Adrenal gland (tissue), 12 donors: ENCODE measurements around the gene EMC7. TPM values are rescaled to one million over a fixed set of nuclear protein-coding genes. Genes with fewer than 3 reads are reported as not detected.

Source experiments
- DNase-seq, 7 donors: peaks; one replicate each; pipeline ENCODE4 v3.0.0-alpha.2; 2019 to 2020
- H3K27ac ChIP-seq, 5 donors: fragments of 200-600 bp; sonication (generic) in 4 of 5; 1 replicate in 3 of 5; 2 replicates in 2 of 5; pipeline versions ENCODE4 v1.5.1 to v1.8.0; 2016 to 2020; ENCODE audit warnings: mild to moderate bottlenecking in 1 of 5
- H3K27me3 ChIP-seq: fragments of 200-600 bp; 2 replicates; pipeline ENCODE4 v1.8.0; 2021
- H3K36me3 ChIP-seq, 2 donors: fragments of 200-600 bp; replicated peaks in 1 of 2; 1 replicate in 1 of 2; 2 replicates in 1 of 2; pipeline versions ENCODE4 v1.5.1 to v1.8.0; 2018 to 2022
- H3K4me1 ChIP-seq, 2 donors: fragments of 200-600 bp; replicated peaks in 1 of 2; 1 replicate in 1 of 2; 2 replicates in 1 of 2; pipeline versions ENCODE4 v1.5.1 to v1.8.0; 2018 to 2021
- H3K4me3 ChIP-seq, 4 donors: fragments of 200-600 bp; sonication (generic) in 3 of 4; one replicate each; pipeline ENCODE4 v1.5.1; 2016 to 2018
- H3K9me3 ChIP-seq, 3 donors: fragments of 200-600 bp; sonication (generic) in 1 of 3; replicated peaks in 1 of 3; 1 replicate in 2 of 3; 2 replicates in 1 of 3; pipeline versions ENCODE4 v1.5.1 to v1.8.0; 2016 to 2021
- POLR2A ChIP-seq, 2 donors: fragments of 450-650 bp; IDR thresholded peaks; one replicate each; pipeline ENCODE4 v1.6.1; 2017; ENCODE audit warnings: antibody characterized with exemption in 2 of 2, mild to moderate bottlenecking in 2 of 2, moderate library complexity in 1 of 2
- WGBS, 4 donors: extraction: QIAGEN DNeasy Blood & Tissue Kit in 2 of 4; methylation state at CpG; one replicate each; pipeline versions ENCODE4 v1.1.5 to v1.1.7; 2013 to 2017; 5-methylcytosine and 5-hydroxymethylcytosine counted together
- intact Hi-C, 2 donors: fragments of 100-400 bp; cut with DNase I; formaldehyde crosslinking; loops; one replicate each; pipeline versions ENCODE4 v1.14.1 to v1.15.0; 2022 to 2023
- polyA plus RNA-seq, 3 donors: library from polyadenylated mRNA; stranded (reverse); fragments of 200-250 nt in 2 of 3; fragments of 350-450 nt in 1 of 3; fragmentation: Illumina TruSeq in 1 of 3; extraction: RNeasy Lipid Tissue Mini Kit (QIAGEN cat#74804) in 1 of 3; gene quantifications; one replicate each; pipeline ENCODE4 v1.2.3, GENCODE V29; 2013 to 2014
- total RNA-seq, 9 donors: library from RNA; depleted of rRNA in 4 of 9; stranded (reverse); fragments of >200 nt in 4 of 9; fragments of 120-200 nt in 1 of 9; fragmentation: NEBNext Ultra II Directional in 1 of 9; extraction: Animal tissue kit (Norgen Biotek cat#: 25700) in 1 of 9; gene quantifications; one replicate each; pipeline versions ENCODE4 v1.1.0 to v1.2.4, GENCODE V29; 2013 to 2023
- TF ChIP-seq, protein P1 (sequence below), 6 experiments: fragments of 450-650 bp in 4 of 6; fragments of 200-600 bp in 2 of 6; sonication (generic) in 1 of 6; IDR thresholded peaks; 1 replicate in 5 of 6; 2 replicates in 1 of 6; pipeline versions ENCODE4 v1.5.1 to v1.8.0; 2016 to 2021; ENCODE audit warnings: antibody characterized with exemption in 6 of 6, mild to moderate bottlenecking in 2 of 6, moderate library complexity in 1 of 6
- donor health status: healthy with polysubstance abuse.
- donor health status: Bipolar disorder and iron deficiency.
- donor health status: DM: yes; HTN: yes; CAD: no.
- donor health status: DM: no; HTN: no; CAD: no.
- donor health status: DM: no; HTN: no; CAD: no.
- donor health status: DM: yes; HTN: yes; CAD: no.

Gene EMC7
- total and polyA plus RNA-seq, 12 donors = 36.4 to 268 (median 88.9) TPM

DNA sequence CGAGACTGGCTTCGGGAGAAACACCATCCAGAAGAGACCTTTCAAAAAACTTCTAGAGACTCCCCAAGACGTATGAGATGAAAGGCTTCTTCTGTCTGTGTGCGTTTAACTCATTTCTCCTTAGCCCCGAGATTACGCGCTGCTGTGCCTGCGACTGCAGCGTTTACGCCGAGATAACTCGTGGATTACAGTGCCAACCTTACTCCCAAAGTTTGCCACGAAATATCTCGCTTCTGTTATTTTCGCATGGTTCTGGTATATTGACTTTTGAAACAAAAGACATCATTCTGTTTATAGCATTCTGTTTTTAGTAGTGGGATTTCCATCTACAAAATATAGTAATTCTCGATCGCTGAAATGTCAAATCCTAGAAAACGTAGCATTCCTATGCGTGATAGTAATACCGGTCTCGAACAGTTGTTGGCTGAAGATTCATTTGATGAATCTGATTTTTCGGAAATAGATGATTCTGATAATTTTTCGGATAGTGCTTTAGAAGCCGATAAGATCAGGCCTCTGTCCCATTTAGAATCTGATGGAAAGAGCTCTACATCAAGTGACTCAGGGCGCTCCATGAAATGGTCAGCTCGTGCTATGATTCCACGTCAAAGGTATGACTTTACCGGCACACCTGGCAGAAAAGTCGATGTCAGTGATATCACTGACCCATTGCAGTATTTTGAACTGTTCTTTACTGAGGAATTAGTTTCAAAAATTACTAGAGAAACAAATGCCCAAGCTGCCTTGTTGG is 688 bp upstream of the EMC7 start:
- Histone ChIP-seq H3K9me3 (no peaks in the 10 kb centered on the region), H3K4me3 (peak overlapping the region; percentile 2 to 78 (median 30)), H3K27me3 (no peaks in the 10 kb centered on the region), H3K36me3 (no peaks in the 10 kb centered on the region), H3K27ac (peak overlapping the region in 4 of 5 donors; percentile 65 to 94 (median 84)), H3K4me1 (peaks cover 11 to 28% of the 10 kb centered on the region in 2 donors)
- TF ChIP-seq POLR2A (IDR thresholded peaks at IDR 0.05) = no peak
- TF ChIP-seq, protein P1, sequence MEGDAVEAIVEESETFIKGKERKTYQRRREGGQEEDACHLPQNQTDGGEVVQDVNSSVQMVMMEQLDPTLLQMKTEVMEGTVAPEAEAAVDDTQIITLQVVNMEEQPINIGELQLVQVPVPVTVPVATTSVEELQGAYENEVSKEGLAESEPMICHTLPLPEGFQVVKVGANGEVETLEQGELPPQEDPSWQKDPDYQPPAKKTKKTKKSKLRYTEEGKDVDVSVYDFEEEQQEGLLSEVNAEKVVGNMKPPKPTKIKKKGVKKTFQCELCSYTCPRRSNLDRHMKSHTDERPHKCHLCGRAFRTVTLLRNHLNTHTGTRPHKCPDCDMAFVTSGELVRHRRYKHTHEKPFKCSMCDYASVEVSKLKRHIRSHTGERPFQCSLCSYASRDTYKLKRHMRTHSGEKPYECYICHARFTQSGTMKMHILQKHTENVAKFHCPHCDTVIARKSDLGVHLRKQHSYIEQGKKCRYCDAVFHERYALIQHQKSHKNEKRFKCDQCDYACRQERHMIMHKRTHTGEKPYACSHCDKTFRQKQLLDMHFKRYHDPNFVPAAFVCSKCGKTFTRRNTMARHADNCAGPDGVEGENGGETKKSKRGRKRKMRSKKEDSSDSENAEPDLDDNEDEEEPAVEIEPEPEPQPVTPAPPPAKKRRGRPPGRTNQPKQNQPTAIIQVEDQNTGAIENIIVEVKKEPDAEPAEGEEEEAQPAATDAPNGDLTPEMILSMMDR (IDR thresholded peaks at IDR 0.05) = peak in 1 of 6 experiments; percentile 3
- 23 to 27% (median 23%) methylated on average over 27 to 29 of the region's 29 CpGs for WGBS, 4 donors
- no peak for DNase-seq
- intact Hi-C loops = loop anchor here in 1 of 2 donors (10.0 kb wide), 1 partner anchor 112 kb away; the partner anchor contains the start of gene KATNBL1

DNA sequence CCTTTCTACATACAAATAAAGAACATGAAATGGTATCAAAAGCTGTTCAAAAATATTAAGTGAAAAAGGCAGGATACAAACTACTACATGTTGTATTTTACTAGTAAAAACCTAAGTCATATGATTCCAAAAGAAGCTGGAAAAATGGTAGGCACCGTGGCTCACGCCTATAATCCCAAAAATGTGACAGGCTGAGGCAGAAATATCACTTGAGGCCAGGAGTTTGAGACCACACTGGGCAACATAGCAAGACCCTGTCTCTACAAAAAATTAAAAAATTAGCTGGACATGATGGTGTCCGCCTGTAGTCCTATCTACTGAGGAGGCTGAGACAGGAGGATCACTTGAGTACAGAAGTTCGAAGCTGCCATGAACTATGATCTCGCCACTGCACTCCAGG is 1.7 kb downstream of the EMC7 start:
- no peak overlapping the region for H3K4me3 ChIP-seq
- intact Hi-C loops = loop anchor here in 1 of 2 donors (10.0 kb wide), 1 partner anchor 115 kb away; the partner anchor contains the start of gene KATNBL1

DNA sequence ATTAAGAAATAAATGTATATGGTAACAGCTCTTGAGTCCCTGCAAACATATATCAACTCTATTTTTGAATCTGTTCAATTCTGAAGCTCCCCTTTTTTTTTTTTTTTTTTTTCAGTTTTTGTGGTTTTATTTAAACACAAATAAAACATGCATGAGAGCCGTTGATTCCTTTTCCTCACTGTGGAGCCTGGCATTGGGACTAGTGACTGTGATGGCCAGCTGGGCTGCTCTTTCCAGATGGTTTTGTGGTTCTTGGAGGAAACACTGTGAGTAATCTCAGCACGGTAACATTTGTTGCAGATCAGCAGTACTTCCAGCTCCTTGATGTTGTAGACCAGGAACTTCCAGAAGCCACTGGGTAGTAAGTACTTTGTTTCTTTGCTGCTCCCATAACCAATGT is 15.9 kb downstream of the EMC7 start:
- DNase-seq = no peak
- H3K4me3 ChIP-seq = no peak overlapping the region
- no peak overlapping the region for H3K27ac ChIP-seq
- no peaks in the 10 kb centered on the region for H3K27me3 ChIP-seq
- WGBS, 4 donors = 84 to 94% (median 88%) methylated on average over 2 of the region's 2 CpGs
- intact Hi-C loops = no loop called here
- H3K4me1 ChIP-seq = no peaks in the 10 kb centered on the region
- H3K9me3 ChIP-seq = no peaks in the 10 kb centered on the region
- TF ChIP-seq POLR2A (IDR thresholded peaks at IDR 0.05) = no peak
- TF ChIP-seq, protein P1 (IDR thresholded peaks at IDR 0.05) = no peak
- H3K36me3 ChIP-seq = peaks cover 0 to 41% of the 10 kb centered on the region in 2 donors

More for the DNA sequence above, 1.7 kb downstream of the EMC7 start:
- TF ChIP-seq POLR2A (IDR thresholded peaks at IDR 0.05) = no peak
- TF ChIP-seq, protein P1 (IDR thresholded peaks at IDR 0.05) = no peak
- Histone ChIP-seq H3K27ac (no peak overlapping the region), H3K4me1 (peaks cover 11 to 28% of the 10 kb centered on the region in 2 donors), H3K27me3 (no peaks in the 10 kb centered on the region), H3K9me3 (no peaks in the 10 kb centered on the region), H3K36me3 (peaks cover 0 to 12% of the 10 kb centered on the region in 2 donors)
- no peak for DNase-seq
- 90 to 96% (median 93%) methylated on average over 5 of the region's 5 CpGs for WGBS, 4 donors

DNA sequence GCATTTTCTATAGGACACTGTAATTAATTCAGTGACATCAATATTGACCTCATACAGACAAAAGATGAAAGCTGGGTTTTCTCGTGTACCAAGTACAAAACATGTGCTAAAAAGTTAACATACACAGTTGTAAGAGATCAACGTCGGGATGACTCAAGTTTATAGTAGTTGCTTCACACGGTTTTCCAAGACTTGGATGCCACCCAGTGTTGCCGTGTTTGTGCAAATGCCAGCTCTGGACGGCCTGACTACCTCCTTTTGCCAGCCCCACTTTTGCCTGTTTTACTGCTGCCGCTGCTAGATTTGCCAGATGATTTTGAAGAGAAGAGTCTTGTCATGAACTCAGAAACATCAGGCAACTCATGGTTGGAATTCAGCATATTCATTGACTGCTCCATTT is 17.6 kb downstream of the EMC7 start:
- no peaks in the 10 kb centered on the region for H3K27me3 ChIP-seq
- intact Hi-C loops = no loop called here
- H3K36me3 ChIP-seq = peaks cover 0 to 35% of the 10 kb centered on the region in 2 donors
- no peak overlapping the region for H3K4me3 ChIP-seq
- H3K9me3 ChIP-seq = no peaks in the 10 kb centered on the region
- 63 to 72% (median 67%) methylated on average over 7 of the region's 7 CpGs for WGBS, 4 donors
- peak in 6 of 7 donors; percentile 39 to 65 (median 56) for DNase-seq
- no peak for TF ChIP-seq POLR2A (IDR thresholded peaks at IDR 0.05)
- TF ChIP-seq, protein P1 (IDR thresholded peaks at IDR 0.05) = no peak
- H3K4me1 ChIP-seq = no peaks in the 10 kb centered on the region
- no peak overlapping the region for H3K27ac ChIP-seq
